Activated CD8-positive, alpha-beta memory T cell treated with anti-CD3 and anti-CD28 coated beads, Interleukin-2, amount 50 U/mL, for 24 hours (primary cell): ENCODE results near the gene CHMP1A.

Experiments used
- DNase-seq: peaks from one replicate; pipeline ENCODE4 v3.0.0-alpha.2; 2020; ENCODE audit errors: extremely low read depth

Gene CHMP1A

DNA sequence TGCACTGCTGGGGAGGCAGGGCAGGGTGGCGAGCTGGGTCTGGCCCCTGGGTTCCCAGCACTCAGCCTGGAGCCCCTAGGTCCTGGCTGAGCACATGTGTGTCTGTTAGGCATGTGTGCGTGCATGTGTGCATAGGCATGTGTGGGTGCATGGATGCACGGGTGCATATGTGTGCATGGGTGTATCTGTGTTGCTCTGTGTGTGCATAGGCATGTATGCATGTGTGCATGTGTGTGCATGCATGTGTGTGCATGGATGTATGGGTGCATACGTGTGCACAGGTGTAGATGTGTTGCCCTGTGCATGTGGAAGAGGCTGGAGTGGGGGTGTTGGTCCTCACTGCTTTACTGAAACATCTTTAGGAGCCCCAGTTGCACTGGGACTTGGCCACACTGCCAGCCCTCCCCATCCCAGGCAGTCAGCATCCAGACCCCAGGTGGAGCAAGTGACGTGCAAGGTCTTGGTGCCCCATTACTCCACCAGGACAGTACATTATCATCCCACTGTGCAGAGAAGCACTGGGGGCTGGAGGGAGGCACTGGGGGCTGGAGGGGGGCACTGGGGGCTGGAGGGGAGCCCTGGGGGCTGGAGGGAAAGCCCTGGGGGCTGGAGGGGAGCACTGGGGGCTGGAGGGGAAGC lies 54.4 kb downstream of the CHMP1A start:
- DNase-seq: no peak

DNA sequence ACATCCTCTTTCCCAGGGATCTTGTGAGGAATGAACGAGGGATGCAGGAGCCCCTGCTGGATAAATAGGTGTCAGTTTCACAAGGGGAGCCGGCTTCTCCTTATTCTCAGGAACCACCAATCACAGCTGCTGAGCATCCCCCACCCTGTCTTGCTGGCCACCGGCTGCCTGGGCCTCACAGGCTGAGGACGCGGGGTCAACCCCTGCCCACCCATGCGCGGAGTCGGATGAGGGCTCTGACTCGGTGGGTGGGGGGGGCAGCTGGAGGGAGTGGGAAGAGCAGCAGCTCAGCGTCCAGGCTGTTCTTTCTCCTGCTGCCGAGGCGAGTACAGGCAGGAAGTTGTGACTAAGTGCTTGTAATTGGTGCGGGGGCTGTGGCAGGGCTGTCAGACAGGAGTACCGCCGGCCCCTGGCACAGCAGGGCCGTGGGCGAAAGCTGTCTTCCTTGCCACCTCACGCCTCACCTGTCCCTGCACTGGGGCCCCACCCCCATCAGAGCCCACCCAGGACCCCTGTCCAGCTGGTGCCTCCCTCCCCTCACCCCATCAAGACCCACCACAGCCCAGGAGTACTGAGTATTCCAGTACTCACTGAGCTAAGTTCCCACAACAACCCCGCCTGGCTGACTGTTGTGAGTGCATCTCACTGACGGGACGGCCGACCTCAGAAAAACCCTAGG lies 55.1 kb downstream of the CHMP1A start:
- peak; percentile 32 for DNase-seq

DNA sequence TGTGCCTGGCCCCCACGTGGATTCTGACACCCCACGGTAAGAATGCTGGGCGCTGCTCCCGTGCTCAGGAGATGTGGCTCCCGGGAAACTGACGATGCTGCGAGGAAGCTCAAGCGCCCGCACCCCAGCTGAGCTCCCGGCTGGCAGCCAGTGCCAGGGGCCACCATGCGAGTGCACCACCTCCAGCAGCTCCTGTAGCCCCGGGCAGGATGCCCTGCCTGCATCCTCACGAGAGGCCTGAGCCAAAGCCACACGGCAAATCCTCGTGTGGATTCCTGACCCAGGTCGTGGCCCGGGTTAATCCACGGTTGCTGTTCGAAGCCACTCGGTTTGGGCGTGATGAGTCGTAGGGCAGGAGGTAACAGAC lies 55.6 kb downstream of the CHMP1A start:
- DNase-seq: no peak

DNA sequence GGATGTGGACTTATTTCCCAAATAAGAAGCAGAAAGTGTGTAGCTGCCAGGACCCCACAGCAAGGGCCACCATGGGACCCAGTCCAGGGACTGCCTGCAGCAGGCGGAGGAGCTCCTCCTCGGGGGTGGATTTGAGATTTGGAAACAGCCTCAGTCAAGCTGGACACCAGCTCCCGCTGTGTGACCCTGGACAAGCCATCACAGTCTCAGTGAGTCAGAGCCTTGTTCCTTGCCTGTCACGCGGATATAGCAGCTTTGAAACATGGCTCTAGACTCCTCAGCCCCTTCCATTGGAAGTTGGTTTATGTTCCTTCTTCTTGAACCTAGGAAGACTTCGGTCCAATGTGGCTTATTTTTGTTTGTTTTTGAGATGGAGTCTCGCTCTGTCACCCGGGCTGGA lies 56.6 kb downstream of the CHMP1A start:
- no peak for DNase-seq

DNA sequence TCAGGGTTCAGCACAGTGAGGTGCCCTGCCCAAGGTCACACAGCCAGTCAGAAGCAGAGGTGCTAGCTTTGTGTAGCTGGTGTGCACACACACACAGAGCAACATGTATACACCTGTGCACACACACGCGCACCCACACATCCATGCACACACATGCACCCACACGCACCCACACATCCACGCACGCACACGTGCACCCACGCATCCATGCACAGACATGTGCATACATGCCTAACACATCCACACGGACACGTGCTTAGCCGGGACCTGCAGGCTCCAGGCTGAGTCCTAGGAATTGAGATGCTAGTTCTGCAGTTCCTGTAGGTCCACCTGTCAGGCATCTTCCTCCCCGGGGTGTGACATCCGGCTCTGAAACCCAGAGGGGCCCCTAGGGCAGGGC lies 57.1 kb downstream of the CHMP1A start:
- DNase-seq: no peak

DNA sequence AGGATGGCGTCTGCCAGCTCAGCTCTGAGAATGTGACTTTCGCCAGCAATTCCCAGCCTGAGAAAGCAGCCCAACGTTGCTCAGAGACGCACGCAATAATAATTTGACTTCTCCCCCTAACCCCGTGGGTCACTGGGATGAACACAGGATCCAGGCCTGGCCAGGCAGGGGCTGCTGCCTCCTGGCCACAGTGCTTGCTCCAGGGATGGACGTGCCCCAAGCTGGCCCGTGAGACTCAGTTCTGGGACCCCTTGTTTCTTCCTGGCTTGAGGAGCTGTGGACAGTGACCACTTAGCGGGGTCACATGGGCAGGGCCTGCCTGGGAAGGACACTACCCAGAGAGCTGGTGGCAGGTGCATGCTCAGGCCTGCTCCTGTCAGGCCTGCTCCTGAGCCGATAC lies 57.6 kb downstream of the CHMP1A start:
- no peak for DNase-seq

DNA sequence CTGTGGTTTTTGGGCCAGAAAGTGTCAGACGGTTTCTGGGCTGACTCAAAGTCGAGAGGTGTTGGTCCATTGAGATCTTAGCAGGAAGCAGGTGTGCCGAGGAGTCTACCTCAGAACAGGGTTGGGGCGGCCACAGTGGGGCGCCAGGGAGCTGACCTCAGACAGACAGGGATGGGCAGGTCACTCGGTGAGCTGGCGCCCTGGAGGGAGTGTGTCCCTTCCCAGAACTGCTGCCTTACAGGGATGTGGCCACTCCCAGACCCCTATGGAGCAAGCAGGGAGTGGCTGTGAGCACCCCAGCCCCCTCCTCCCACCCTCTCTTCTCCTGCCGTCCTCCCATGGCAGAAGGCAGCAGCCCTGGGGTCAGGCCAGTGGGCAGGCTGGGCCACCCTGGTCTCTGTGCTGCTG lies 58.1 kb downstream of the CHMP1A start:
- no peak for DNase-seq

DNA sequence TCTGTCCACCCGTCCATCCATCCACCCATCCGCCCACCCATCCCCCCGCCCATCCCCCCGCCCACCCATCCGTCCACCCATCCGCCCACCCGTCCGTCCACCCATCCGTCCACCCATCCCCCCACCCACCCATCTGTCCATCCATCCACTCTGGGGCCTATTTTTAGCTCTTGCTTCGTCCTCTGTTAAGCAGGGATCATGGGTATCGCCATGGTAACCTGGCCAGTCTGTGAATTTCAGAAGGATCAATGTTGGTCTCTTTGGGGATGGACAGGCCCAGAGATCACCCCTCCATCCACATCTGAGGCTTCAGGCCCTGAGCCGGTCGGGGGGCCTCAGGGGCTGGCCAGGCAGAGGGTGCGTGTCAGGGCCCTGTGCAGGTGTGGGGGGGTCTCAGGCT lies 59.3 kb downstream of the CHMP1A start:
- no peak for DNase-seq

DNA sequence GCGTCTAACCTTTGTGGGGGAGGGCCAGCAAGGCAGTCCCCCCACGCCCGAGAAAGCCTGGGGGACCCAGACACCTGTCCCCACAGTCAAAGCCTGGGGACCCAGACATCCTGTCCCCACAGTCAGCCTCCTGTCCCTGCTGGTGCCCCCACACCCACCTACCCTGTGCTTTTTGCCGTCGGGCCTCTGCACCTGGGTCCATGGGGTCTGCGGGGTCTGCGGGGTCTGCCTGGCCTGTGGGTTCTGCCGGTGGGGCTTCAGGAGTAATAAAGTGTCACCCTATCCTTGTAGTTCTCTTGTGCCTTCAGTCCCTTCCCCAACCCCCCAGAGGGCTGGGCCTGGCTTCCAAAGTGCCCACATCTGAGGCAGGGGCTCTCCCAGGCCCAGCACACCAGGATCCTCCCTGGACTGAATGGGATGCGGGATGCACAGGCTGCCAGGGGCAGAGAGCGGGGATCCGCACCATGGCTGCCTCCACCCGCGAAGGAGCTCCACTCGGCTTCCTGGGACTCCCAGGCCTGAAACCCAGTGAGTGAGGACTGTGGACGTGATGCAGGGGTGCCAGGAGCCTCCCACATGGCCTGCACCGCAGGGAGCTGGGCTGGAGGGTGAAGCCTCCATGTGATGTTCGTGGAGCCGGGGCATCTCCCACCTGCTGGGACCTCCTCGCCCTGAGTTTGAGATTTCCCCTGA lies 60.4 kb downstream of the CHMP1A start:
- no peak for DNase-seq

DNA sequence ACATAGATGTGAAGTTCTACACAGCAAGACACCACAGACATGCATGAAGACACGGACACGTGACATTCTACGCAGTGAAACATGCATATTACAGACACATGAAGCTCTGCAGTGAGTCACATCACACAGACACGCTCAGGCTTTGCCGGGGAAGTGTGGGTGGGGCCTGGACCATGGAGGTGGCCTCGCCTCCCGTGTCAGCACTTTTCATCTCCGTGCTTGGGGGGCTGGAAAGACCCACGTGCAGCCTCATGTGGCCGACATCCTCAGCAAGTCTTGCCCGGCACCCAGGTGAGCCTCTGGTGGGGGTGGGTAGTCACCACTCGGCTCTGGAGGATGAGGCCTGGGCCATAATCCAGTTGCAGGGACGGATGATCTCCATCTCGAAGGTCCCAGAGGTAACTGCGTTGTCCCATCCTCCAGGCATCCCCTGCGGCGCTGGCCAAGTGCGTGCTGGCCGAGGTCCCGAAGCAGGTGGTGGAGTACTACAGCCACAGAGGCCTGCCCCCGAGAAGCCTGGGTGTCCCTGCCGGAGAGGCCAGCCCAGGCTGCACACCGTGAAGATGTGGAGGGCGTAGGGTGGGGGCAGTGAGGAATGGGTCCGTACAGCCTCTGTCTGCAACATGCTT lies 61.3 kb downstream of the CHMP1A start:
- DNase-seq: no peak

DNA sequence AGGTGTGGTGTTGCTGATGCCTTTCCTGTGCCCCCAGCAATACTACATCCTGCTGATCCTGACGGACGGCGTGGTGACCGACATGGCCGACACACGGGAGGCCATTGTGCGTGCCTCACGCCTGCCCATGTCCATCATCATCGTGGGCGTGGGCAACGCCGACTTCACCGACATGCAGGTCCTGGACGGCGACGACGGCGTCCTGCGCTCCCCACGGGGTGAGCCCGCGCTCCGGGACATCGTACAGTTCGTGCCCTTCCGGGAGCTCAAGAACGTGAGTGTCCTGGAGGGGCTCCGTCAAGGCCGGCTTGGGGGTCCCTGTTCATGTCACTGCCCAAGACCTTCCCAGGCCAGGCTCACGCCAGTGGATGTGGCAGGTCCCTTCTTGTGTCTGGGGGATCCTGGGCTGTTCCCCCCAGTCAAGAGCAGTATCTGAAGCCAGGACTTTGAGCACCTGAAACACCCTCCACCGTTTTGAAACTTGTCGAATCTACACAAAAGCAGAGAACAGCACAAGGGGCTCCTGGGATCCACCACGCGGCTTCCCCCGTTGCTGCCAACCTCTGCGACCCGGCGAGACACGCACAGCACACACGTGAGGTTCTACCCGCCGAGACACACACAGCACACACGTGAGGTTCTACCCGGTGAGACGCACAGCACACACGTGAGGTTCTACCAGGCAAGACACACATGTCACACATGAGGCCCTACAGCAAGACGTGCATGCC lies 62.0 kb downstream of the CHMP1A start:
- no peak for DNase-seq
